Spleen (tissue), 11 donors: ENCODE data around the gene ITGA4. TPM values are rescaled to one million over a fixed set of nuclear protein-coding genes. Genes with fewer than 3 reads are reported as not detected.

Experiments used
- DNase-seq: peaks from one replicate; pipeline ENCODE4 v3.0.0-alpha.2; 2020
- H3K27ac ChIP-seq, 8 donors: fragments of 200-600 bp; sonication (generic) in 7 of 8; 1 replicate in 4 of 8; 2 replicates in 4 of 8; pipeline versions ENCODE4 v1.5.0 to v1.8.0; 2016 to 2021; ENCODE audit warnings: inconsistent platforms in 4 of 8, mild to moderate bottlenecking in 4 of 8, moderate library complexity in 1 of 8
- H3K27me3 ChIP-seq, 7 donors: fragments of 200-600 bp; sonication (generic) in 6 of 7; replicated peaks in 1 of 7; 1 replicate in 4 of 7; 2 replicates in 3 of 7; pipeline versions ENCODE4 v1.5.0 to v1.8.0; 2016 to 2021; ENCODE audit warnings: inconsistent platforms in 3 of 7, mild to moderate bottlenecking in 1 of 7
- H3K36me3 ChIP-seq, 6 donors: fragments of 200-600 bp; sonication (generic) in 5 of 6; 1 replicate in 4 of 6; 2 replicates in 2 of 6; pipeline versions ENCODE4 v1.5.0 to v1.8.0; 2016 to 2021; ENCODE audit warnings: inconsistent platforms in 2 of 6
- H3K4me1 ChIP-seq, 6 donors: fragments of 200-600 bp; sonication (generic) in 5 of 6; 1 replicate in 3 of 6; 2 replicates in 3 of 6; pipeline versions ENCODE4 v1.5.0 to v1.8.0; 2016 to 2021; ENCODE audit warnings: inconsistent platforms in 3 of 6
- H3K4me3 ChIP-seq, 8 donors: fragments of 200-600 bp; sonication (generic) in 7 of 8; 1 replicate in 4 of 8; 2 replicates in 4 of 8; pipeline versions ENCODE4 v1.5.0 to v1.8.0; 2016 to 2021; ENCODE audit warnings: inconsistent platforms in 4 of 8, mild to moderate bottlenecking in 4 of 8, moderate library complexity in 2 of 8
- H3K9me3 ChIP-seq, 8 donors: fragments of 200-600 bp; sonication (generic) in 7 of 8; 1 replicate in 4 of 8; 2 replicates in 4 of 8; pipeline versions ENCODE4 v1.5.0 to v1.8.0; 2016 to 2021; ENCODE audit warnings: inconsistent platforms in 4 of 8
- CTCF ChIP-seq, 11 experiments: fragments of 200-600 bp in 7 of 11; fragments of 450-650 bp in 4 of 11; sonication (generic) in 4 of 11; IDR thresholded peaks in 8 of 11; conservative IDR thresholded peaks in 3 of 11; 1 replicate in 7 of 11; 2 replicates in 4 of 11; pipeline versions ENCODE4 v1.4.0 to v1.8.0; 2016 to 2021; ENCODE audit warnings: antibody characterized with exemption in 11 of 11, inconsistent platforms in 4 of 11, mild to moderate bottlenecking in 1 of 11
- POLR2A ChIP-seq, 3 donors: fragments of 450-650 bp; IDR thresholded peaks; one replicate each; pipeline ENCODE4 v1.5.1; 2017; ENCODE audit warnings: antibody characterized with exemption in 3 of 3, mild to moderate bottlenecking in 1 of 3
- POLR2AphosphoS5 ChIP-seq, 3 donors: sonication (generic); formaldehyde crosslinking; IDR thresholded peaks; one replicate each; pipeline ENCODE4 v1.5.1; 2017; ENCODE audit warnings: antibody characterized with exemption in 3 of 3
- WGBS, 5 donors: extraction: QIAGEN DNeasy Blood & Tissue Kit in 3 of 5; methylation state at CpG; one replicate each; pipeline versions ENCODE4 v1.1.5 to v1.1.7; 2013 to 2018; 5-methylcytosine and 5-hydroxymethylcytosine counted together
- intact Hi-C: fragments of 100-400 bp; cut with DNase I; formaldehyde crosslinking; loops from one replicate; pipeline ENCODE4 v1.15.0; 2023; ENCODE audit warnings: low total_unique reads
- polyA plus RNA-seq, 3 donors: library from polyadenylated mRNA; stranded (reverse); fragments of 200-250 nt; gene quantifications; one replicate each; pipeline ENCODE4 v1.2.1, GENCODE V29; 2013
- total RNA-seq, 7 donors: library from RNA; depleted of rRNA in 3 of 7; stranded (reverse); fragments of >200 nt in 3 of 7; fragmentation: NEBNext Ultra II Directional in 4 of 7; extraction: Animal tissue kit (Norgen Biotek cat#: 25700) in 4 of 7; gene quantifications; one replicate each; pipeline versions ENCODE4 v1.1.0 to v1.2.1, GENCODE V29; 2016 to 2021
- donor health status: healthy with polysubstance abuse.
- donor health status: DM: no; HTN: no; CAD: no; lungs with moderate emphysema.
- donor health status: DM: no; HTN: no; CAD: no.
- donor health status: Bipolar disorder and iron deficiency.
- donor health status: healthy.
- donor health status: DM: no; HTN: no; CAD: no.
- donor health status: DM: yes; HTN: yes; CAD: no.

The ITGA4 gene
- total and polyA plus RNA-seq, 10 donors = 13.3 to 207 (median 147) TPM

DNA sequence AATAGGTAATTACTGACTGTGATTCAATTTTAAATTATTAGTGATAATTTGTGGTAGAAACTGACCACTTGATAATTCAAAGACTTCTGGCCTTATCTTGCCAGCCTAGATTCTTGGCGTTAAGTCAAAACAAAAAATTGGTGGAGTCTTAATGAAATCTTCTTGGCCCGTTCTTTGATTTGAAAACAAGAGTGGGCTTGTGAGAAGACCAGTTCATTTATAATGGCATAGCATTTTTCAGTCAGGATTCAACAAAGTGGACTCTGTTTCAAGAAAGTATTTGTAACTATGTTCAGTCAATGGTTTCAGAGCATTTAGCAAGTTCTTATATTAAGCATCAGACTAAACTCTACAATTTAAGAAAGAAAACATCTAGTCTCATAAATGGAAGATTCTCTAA lies 26.0 kb downstream of the ITGA4 start:
- Histone ChIP-seq H3K9me3 (no peaks in the 10 kb centered on the region), H3K4me1 (peaks cover 0 to 5% (median 0%) of the 10 kb centered on the region in 6 donors), H3K4me3 (no peak overlapping the region), H3K36me3 (peaks cover 0 to 92% (median 69%) of the 10 kb centered on the region in 6 donors), H3K27me3 (no peaks in the 10 kb centered on the region), H3K27ac (no peak overlapping the region)
- intact Hi-C loops = no loop called here
- WGBS, 5 donors = 91 to 100% (median 93%) methylated on average over 2 of the region's 2 CpGs
- DNase-seq = no peak
- no peak for TF ChIP-seq POLR2AphosphoS5 (IDR thresholded peaks at IDR 0.05)
- no peak for TF ChIP-seq POLR2A (IDR thresholded peaks at IDR 0.05)
- no peak for TF ChIP-seq CTCF (IDR thresholded peaks at IDR 0.05 in 8 of 11, conservative IDR thresholded peaks at IDR 0.05 in 3 of 11)

DNA sequence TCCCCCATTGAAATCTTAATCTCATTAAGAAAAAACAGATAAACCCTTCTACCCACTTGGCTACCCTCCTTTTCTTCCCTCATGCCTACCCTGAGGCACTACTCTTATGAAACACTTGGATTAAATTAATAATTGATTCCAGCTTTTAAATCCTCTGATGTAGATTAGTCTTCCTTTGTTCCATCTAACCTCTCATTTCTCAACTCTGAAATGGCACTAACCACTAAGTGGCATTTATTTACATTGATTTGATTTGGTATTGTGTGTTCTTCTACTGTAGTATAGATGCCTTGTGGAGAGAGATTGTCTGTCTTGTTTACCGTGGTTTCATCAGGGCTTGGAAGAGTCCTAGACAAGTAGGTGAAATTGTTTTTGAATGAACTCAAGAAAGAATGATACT lies 26.7 kb downstream of the ITGA4 start:
- TF ChIP-seq POLR2A (IDR thresholded peaks at IDR 0.05) (no peak), CTCF (IDR thresholded peaks at IDR 0.05 in 8 of 11, conservative IDR thresholded peaks at IDR 0.05 in 3 of 11) (no peak), POLR2AphosphoS5 (IDR thresholded peaks at IDR 0.05) (no peak)
- Histone ChIP-seq H3K9me3 (no peaks in the 10 kb centered on the region), H3K4me1 (peaks cover 0 to 5% (median 0%) of the 10 kb centered on the region in 6 donors), H3K27me3 (no peaks in the 10 kb centered on the region), H3K36me3 (peaks cover 0 to 94% (median 71%) of the 10 kb centered on the region in 6 donors), H3K4me3 (no peak overlapping the region), H3K27ac (no peak overlapping the region)
- 84 to 93% (median 88%) methylated on average over 1 of the region's 1 CpG for WGBS, 5 donors
- no peak for DNase-seq
- intact Hi-C loops = no loop called here

GRCh38 chr2:181484851-181485637 lies 27.9 kb downstream of the ITGA4 start:
- Histone ChIP-seq H3K36me3 (peaks cover 0 to 100% (median 69%) of the 10 kb centered on the region in 6 donors), H3K9me3 (no peaks in the 10 kb centered on the region), H3K4me1 (peaks cover 0 to 5% (median 0%) of the 10 kb centered on the region in 6 donors), H3K27ac (no peak overlapping the region), H3K4me3 (no peak overlapping the region), H3K27me3 (no peaks in the 10 kb centered on the region)
- no peak for TF ChIP-seq CTCF (IDR thresholded peaks at IDR 0.05 in 8 of 11, conservative IDR thresholded peaks at IDR 0.05 in 3 of 11)
- no peak for DNase-seq
- intact Hi-C loops = no loop called here
- WGBS, 5 donors = 74 to 94% (median 80%) methylated on average over 5 of the region's 5 CpGs

- intact Hi-C loops = no loop called here
- TF ChIP-seq POLR2A (IDR thresholded peaks at IDR 0.05) (no peak), POLR2AphosphoS5 (IDR thresholded peaks at IDR 0.05) (no peak), CTCF (IDR thresholded peaks at IDR 0.05 in 8 of 11, conservative IDR thresholded peaks at IDR 0.05 in 3 of 11) (no peak)
- H3K36me3 ChIP-seq = peaks cover 0 to 96% (median 66%) of the 10 kb centered on the region in 6 donors
- 72 to 83% (median 80%) methylated on average over 3 of the region's 3 CpGs for WGBS, 5 donors
- no peak overlapping the region for H3K27ac ChIP-seq
- H3K4me1 ChIP-seq = peaks cover 0 to 5% (median 0%) of the 10 kb centered on the region in 6 donors
- no peaks in the 10 kb centered on the region for H3K9me3 ChIP-seq
- DNase-seq = no peak
- H3K4me3 ChIP-seq = no peak overlapping the region
- H3K27me3 ChIP-seq = no peaks in the 10 kb centered on the region
Measured at GRCh38 chr2:181485638-181485946, 28.4 kb downstream of the ITGA4 start.
